ENCODE results near the gene SSBP3.

The SSBP3 gene

GRCh38 chr1:54298284-54299033, 107.7 kb downstream of the SSBP3 start:
- no peak for TF ChIP-seq CTCF (IDR thresholded peaks at IDR 0.05; ENCODE audit: extremely low read depth, missing control alignments)
- no peak for DNase-seq (ENCODE audit: low spot score)

GRCh38 chr1:54297596-54298283, 108.5 kb downstream of the SSBP3 start:
- TF ChIP-seq CTCF (IDR thresholded peaks at IDR 0.05; ENCODE audit: extremely low read depth, missing control alignments): no peak
- no peak for DNase-seq (ENCODE audit: low spot score)

- TF ChIP-seq CTCF (IDR thresholded peaks at IDR 0.05; ENCODE audit: extremely low read depth, missing control alignments): no peak
- no peak for DNase-seq (ENCODE audit: low spot score)
These were observed 109.5 kb downstream of the SSBP3 start for GRCh38 chr1:54296666-54297065.

DNA sequence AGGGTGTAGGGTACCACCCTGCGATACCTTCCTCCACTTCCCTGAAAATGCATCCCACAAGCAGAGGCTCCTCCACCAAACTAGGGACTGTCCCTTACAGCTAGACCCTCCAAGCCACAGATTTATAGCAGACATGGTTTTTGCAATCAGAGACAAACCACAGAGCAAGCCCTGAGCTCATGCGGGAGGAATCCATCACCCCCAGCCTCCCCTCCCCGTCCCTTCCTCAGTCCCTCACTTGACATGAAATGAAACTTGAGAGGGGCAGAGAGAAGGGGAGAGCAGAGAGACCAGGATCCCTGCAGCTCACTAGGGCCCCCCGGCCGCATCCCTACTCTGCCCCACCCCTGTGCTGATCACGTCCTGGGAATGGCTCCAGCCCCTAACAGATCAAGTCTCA, 111.3 kb downstream of the SSBP3 start:
- DNase-seq (ENCODE audit: low spot score): no peak
- no peak for TF ChIP-seq CTCF (IDR thresholded peaks at IDR 0.05; ENCODE audit: extremely low read depth, missing control alignments)

GRCh38 chr1:54292002-54292911, 113.9 kb downstream of the SSBP3 start:
- TF ChIP-seq CTCF (IDR thresholded peaks at IDR 0.05; ENCODE audit: extremely low read depth, missing control alignments): no peak
- no peak for DNase-seq (ENCODE audit: low spot score)

- DNase-seq (ENCODE audit: low spot score): no peak
- no peak for TF ChIP-seq CTCF (IDR thresholded peaks at IDR 0.05; ENCODE audit: extremely low read depth, missing control alignments)
These were observed 114.8 kb downstream of the SSBP3 start for GRCh38 chr1:54291276-54292001.
